HUDEP-2 (cell line): ENCODE measurements around the gene CALHM6.
A peak's percentile ranks its signal among the peaks of the same experiment; 100 is the strongest.

Source experiments
- DNase-seq, 76 experiments: peaks; one replicate each; lab custom pipeline; 2025; ENCODE audit not compliant: unreplicated experiment in 76 of 76; lab: John Stamatoyannopoulos, UW

CALHM6 gene

DNA sequence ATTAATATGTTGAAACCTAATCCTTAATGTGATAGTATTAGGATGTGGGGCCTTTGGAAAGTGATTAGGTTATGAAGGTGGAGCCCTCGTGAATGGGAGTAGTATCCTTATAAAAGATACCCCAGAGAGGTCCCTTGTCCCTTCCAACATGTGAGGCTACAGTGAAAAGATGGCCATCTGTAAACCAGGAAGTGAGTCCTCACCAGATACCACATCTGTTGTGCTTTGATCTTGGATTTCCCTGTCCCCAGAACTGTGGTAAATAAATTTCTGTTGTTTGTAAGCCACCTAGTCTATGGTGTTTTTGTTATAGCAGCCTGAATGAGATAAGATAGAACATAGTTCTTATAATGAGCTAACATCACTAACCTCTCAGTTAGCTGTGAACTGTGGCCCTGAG is 16.6 kb upstream of the CALHM6 start:
- no peak for DNase-seq

DNA sequence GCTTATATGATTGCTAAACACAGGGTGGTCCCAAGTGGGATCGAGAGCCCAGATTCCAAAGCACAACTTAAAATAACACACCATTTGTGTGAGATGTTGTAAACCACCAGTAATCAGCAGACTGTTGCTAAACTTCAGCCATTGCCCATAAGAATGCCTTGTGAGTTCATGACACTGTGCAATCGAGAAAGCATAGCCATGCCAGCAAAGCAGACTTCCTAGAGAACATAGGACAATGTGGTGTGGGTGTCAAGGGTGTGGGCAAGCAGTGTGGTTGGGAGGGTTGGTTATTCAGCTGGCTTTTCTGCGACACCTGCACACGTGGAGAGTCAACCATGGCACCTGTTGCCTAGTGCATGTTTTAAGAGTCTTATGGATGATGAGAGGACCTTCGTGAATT is 16.1 kb upstream of the CALHM6 start:
- DNase-seq = no peak

DNA sequence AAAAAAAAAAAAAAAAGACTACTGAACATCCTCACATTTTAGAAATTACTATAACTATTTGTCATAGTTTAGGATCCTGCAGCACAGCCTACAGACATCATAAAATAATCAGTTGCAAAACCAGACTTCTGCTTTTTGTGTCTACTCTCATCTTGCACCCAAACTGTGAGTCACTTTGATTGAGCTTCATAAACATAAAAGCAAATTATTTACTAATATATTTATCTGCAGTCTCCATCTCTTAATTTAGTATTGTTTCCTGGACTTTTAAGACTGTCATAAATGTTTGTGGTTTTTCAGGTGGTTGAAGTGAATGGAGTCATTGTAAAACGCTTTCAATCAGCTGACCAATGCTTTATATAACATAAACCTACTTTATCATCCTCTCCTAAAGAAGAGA is 14.8 kb upstream of the CALHM6 start:
- DNase-seq = no peak

DNA sequence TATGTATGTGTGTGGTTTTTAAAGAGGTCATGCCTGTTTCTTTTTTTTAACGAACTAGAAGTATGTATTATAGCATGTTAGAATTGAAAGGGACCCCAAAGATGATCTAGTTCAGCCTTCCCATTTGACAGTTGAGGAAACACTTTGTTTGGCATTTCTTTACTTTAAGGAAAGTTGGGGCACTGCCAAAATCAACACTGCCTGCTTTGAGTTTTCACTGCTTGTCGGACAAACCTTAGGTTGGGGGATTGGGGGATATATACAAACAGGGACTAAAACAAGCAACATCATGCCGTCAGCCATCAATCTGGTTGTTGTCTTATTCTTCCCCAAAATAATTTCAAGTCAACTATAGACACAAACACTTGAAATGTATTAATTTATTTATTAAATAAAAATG is 14.1 kb upstream of the CALHM6 start:
- DNase-seq = no peak

DNA sequence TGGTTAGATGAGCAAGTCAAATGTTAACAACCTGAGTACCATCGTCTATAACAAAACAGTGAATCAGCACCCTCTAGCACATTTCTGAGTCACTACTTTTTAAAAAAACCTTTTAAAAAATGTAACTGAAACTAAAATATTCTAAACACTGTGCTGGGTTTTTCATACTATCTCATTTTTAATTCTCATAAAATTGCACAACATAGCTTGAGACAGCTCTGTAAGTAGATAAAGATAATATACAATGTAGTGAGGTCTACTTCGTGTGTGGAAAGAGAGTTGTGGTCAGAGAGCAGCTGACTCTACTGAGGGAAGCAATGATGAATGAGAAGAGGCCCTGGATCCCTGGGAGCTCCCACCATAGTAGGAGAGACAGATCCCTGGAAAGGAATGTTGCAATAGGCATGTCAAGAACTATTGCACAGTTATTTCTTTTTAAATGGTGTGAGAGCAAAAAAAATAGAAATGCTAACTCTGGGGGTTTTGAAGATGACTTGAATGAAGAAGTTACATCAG is 13.6 kb upstream of the CALHM6 start:
- no peak for DNase-seq

DNA sequence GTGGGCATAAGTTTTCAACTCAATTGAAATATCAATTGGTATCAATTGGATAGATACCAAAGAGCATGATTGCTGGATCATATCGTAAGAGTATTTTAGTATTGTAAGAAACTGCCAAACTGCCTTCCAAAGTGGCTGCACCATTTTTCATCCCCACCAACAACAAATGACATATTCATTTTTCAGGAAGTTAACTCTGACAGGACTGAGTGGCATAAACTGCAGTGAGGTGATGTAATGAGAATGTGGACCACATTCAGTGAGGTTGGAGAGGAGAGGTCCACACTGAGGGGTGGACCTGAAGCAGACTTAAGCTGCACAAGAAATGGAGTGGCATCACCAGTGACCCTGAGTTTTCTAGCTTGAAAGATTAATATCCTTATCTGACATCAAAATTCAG is 11.6 kb upstream of the CALHM6 start:
- no peak for DNase-seq

DNA sequence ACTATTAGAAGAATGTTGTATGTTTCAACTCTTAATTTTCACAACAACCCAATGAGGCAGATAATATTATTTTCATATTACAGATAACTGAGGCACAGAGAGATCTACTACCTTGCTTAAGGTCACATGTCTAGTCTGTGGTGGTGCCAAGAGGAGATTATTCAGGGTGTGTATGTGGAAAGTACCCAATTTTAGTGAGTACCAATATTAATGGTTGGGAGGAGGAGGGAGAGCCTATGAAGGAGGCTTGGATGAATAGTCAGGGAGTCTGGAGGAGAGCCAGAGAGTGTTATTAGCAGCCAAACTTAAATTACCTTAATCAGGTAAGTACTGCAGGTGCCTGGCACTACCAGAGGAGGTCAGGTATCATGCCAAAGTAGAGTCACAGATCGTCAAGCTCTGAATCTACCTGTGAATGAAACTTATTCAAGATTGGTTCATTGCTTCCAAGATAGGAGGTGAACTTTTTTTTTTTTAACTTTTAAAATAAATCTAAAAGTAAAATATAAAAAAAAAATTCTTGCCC is 10.9 kb upstream of the CALHM6 start:
- DNase-seq = no peak

DNA sequence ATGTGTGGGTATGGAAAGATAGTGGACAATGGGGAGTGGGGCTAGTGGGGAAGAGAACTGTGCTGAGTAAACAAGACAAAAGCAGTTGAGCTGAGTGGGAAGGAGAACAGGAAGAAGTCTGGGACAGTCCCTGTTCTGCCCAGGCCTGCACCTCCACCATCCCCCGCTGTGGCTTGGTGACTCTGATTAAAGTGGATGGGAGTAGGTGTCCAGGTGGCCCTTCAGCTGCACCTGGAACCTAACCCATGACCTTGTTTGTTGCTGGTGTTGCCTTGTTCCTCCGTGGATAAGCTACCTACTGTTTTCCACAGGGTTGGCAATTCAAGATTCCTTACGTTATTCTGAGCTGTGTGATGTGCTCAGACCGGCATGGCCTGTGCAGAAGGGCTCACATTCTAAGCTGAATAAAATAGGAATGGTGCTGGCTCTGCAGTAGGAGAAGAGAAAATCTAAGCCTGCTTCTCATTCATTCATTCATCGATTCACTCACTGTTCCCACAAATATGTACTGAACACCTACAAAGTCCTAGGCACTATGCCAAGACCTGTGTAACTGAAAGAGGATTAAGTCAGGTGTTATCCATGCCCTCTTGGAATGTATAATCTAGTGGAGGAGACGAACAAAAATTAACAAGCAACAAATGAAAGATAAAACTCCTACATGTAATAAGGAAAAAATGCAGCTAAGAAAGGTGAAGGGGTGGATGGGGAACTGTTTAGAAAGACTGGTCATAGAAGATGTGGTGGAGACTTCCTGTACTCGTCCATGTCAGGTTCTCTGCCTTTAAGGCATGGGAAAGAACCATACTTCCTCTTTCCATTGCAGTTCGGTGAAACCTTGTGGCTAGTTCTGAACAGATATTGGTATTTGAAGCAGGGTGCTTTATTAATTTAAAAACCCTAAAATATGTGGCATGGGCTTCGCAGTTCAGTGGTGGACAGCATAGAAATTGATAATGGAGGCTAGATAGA is 10.1 kb upstream of the CALHM6 start:
- DNase-seq = peak in 4 of 76 experiments; percentile 4 to 23 (median 16)

DNA sequence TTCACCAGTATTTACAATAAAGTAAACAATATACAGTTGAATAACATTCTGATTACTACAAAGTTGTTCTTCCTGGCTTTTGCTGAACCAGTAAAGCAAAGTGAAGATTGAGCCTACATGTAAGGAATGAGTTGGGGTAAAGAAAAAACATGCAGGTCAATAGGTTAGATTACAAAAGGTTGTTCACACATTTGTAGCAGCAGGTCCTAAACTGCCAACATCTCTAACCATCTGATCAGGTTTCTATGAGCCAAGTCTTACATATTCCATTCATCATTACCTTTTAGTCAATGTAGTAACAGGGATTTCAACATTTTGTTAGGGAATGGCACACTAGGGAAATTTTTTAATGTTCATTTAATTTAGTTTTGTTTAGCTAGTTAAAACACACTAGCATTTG is 9.3 kb upstream of the CALHM6 start:
- DNase-seq = no peak

DNA sequence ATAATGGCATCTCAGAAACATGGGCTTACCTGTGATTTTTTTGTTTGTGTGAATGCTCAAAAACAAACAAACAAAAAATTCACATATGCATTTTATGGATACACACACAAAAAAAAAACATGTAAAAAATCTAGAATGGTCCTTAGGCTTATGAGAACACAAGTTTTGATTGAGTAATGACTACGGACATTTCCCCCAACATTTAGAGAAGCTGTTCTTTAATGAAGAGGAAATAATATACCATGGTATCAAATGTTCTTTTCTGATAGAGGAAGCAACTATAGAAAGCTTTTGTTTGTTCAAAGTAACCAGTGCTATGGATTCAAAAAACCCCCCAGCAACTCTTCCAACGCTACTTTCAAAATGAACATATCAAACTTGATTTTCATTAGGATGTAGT is 8.6 kb upstream of the CALHM6 start:
- DNase-seq = no peak

DNA sequence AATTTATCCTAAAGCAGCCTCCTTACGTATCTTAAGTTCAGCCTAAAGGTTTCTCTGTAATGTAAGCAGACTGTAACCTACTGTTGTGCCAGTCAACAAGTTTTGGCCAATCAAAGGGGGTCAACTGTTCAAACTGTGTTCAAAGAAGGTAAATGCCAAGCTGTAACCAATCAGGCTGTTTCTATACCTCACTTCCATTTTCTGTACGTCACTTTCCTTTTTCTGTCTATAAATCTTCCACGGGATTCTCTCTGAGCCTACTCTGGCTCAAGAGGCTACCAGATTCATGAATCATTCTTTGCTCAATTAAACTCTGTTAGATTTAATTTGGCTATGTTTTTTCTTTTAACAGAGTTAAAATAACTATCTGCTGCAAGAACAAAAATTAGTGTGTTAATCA is 5.1 kb upstream of the CALHM6 start:
- DNase-seq = no peak

DNA sequence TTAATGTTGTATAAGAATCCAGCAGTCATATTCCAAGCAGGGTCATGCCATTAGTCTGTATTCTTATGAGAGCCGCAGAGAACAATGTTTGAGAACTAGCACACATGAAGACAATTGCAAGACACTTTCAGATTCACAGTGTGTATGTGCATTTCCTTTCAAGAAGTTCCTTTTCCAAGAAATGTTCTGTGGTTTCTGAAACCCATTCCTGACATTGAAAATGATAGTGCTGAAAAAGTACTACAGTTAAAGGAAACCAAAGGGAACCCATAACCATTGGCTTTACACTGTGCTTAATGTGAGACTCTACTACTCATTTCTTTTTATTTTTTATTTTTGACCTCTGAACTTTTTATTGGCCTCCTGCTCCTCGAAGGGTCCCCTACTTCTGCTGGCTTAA is 4.2 kb upstream of the CALHM6 start:
- DNase-seq = no peak

DNA sequence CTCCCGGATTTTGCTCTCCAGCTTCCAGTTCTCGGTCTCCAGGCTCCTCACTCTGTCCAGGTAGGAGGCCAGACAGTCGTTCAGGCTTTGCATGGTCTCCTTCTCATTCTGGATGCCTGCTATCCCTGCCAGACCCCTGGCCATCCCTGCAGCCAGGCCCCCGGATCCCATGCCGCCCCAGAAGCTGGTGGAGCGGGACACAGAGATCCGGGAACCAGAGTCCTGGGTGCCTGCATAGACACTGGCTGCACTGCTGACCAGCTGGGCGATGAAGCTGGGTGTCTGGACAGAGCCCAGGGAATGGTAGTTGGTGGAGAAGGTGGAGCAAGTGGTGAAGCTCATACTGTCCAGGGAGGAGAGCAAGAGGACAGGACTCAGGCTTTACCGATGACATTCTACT is 2.9 kb upstream of the CALHM6 start:
- DNase-seq = no peak

DNA sequence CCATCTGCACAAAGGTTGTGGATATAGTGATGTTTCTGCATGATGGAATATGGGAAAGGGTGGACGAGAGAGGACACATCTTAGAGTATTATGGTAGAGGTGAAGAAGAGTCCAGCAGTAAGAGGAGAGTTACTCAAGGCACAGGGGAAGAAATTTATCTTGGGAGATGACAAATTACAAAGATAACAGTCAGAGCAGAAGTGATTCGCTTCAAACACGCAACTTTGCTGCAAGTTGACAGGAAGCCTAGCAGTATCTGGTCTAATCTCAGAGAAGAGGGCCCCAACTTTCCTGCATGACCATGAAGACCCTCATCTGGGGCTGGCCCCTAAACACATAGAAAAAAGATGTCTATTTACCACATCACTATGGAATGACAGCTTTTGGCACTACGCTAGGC is 1.2 kb upstream of the CALHM6 start:
- no peak for DNase-seq

DNA sequence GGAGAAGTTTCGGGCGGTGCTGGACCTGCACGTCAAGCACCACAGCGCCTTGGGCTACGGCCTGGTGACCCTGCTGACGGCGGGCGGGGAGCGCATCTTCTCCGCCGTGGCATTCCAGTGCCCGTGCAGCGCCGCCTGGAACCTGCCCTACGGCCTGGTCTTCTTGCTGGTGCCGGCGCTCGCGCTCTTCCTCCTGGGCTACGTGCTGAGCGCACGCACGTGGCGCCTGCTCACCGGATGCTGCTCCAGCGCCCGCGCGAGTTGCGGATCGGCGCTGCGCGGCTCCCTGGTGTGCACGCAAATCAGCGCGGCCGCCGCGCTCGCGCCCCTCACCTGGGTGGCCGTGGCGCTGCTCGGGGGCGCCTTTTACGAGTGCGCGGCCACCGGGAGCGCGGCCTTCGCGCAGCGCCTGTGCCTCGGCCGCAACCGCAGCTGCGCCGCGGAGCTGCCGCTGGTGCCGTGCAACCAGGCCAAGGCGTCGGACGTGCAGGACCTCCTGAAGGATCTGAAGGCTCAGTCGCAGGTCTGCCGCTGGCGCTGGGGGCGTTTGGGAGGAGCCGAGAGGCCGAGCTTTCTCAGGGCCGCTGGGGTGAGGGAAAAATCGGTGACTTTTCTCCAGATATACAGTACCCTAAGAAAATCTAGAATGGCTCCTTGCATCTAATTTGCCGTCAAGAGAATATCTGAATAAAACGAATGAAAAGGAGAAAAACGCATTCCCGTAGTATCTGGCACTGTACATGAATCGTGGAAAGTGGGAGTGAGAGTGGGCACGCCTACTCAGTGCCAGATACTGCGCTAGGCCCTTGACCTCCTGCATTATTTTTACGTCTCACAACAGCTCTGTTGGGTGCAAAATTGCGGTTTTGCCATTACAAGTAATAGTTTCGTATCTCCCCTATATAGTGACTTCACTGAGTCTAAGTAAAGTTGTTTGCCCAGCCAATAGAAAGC is 1.0 kb downstream of the CALHM6 start:
- peak in 52 of 76 experiments; percentile 12 to 68 (median 48) for DNase-seq

DNA sequence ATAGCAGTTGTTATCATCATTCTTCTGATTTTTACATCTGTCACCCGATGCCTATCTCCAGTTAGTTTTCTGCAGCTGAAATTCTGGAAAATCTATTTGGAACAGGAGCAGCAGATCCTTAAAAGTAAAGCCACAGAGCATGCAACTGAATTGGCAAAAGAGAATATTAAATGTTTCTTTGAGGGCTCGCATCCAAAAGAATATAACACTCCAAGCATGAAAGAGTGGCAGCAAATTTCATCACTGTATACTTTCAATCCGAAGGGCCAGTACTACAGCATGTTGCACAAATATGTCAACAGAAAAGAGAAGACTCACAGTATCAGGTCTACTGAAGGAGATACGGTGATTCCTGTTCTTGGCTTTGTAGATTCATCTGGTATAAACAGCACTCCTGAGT is 2.1 kb downstream of the CALHM6 start:
- no peak for DNase-seq

DNA sequence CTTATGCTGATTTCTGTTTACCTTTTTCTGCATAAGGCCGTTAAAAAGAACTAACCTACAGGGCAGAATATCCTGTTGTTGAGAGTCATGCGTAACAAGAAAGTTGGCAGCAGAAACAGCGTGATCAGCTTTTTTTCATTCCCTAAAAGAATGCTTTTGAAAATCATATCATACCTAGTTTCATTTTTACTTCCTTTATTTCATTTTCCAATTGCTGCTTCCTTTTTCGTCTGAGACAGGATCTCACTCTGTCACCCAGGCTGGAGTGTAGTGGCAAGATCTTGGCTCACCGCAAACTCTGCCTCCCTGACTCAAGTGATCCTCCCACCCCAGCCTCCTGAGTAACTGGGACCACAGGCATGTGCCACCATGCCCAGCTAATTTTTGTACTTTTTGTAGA is 4.1 kb downstream of the CALHM6 start:
- no peak for DNase-seq

DNA sequence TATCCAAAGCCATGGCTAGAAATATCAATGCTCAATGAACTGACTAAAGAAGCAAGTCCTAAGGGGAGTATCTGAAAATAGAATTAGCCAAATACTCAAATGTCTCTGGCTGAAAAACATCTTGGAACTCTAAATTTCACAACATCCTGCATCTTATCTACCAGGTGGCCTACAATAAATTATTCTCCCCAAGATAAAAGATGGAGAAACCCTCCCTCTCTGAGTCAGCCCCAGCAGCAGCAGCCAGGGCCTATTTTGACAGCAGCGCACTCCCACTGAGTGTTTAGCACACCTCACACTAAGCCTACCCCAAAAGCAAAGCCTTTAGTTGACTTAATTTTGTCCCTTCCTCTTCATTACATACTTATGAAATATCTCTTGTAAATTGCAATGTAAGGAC is 5.9 kb downstream of the CALHM6 start:
- no peak for DNase-seq

DNA sequence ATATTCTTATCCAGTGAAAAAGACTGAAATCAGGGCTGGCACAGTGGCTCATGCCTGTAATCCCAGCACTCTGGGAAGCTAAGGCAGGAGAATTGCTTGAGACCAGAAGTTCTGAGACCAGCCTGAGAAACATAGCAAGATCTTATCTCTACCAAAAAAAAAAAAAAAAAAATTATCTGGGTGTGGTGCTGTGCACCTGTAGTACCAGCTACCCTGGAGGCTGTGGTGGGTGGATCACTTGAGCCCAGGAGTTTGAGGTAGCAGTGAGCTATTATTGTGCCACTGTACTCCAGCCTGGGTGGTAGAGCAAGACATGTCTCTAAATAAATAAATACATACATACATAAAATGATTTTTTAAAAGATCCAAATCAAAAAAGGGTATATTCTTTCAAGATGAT is 6.3 kb downstream of the CALHM6 start:
- peak in 10 of 76 experiments; percentile 7 to 56 (median 23) for DNase-seq

DNA sequence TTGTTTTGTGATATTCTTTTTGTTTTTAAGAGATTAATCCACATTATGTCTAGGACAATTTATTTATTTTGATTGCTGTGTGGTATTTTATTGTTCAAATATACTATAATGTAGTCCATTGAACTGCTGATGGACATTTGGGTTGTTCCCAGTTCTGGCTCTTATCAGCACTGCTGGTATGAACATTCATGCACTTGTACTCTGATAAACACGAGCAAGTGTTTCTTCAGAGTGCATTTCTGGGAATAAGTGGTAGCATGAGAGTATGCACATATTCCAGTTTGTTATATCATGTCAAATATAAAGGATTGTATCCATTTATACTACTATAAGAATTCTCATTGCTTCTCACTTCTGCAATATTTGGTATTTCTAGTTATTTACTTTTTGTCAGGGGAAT is 7.1 kb downstream of the CALHM6 start:
- peak in 48 of 76 experiments; percentile 11 to 89 (median 60) for DNase-seq

DNA sequence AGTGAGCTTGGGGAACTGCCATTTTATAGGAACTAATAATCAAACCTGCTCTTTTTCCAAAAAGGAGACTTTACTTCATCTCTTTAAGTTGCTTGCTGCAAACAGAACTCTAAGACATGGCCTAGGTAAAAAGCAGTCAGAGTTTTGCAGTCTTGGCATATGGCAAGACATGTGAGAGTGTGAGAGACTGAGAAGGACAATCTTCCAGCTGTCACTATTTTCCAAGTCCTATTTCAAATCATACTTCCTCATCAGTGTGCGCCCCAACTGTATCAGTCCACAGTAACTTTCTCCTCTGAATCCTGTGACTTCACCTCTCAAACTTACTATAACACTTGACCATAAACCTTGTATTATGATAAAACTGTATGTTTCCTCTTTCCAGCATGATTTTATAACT is 10.4 kb downstream of the CALHM6 start:
- no peak for DNase-seq
